ENCODE measurements around the gene PGPEP1. TPM values are rescaled to one million over a fixed set of nuclear protein-coding genes. Genes with fewer than 3 reads are reported as not detected.
"Not testable (repeated sequence)": the region's sequence is repeated elsewhere in the genome, so short reads cannot be mapped to it uniquely, and the experiment has no call there.

PGPEP1 gene
- polyA plus RNA-seq, 1 of the 3 experiments (the other 2 are of a cell fraction) = 13.8 TPM

DNA sequence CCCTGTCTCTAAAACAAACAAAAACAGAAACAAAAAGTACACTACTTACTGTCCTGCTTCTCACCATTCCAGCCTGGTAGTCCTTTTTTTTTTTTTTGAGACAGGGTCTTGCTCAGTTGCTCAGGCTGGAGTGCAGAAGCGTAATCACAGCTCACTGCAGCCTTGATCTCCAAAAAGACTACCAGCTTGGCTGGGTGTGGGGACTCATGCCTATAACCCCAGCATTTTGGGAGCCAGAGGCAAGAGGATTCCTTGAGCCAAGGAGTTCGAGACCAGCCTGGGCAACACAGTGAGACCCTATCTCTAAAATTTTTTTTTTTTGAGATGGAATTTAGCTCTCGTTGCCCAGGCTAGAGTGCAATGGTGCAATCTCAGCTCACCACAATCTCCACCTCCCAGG lies 40.4 kb downstream of the PGPEP1 start:
- no peak overlapping the region for H3K27ac ChIP-seq (ENCODE audit: low read depth in 2 of 2, low read length in 1 of 2)

DNA sequence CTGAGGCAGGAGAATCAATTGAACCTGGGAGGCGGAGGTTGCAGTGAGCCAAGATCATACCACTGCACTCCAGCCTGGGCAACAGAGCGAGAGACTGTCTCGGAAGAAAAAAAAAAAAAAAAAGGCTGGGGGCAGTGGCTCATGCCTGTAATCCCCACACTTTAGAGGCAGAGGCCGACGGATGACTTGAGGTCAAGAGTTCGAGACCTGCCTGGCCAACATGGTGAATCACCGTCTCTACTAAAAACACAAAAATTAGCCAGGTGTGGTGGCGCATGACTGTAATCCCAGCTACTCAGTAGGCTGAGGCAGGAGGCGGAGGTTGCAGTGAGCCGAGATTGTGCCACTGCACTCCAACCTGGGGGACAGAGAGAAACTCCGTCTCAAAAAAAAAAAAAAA lies 43.2 kb downstream of the PGPEP1 start:
- 92% methylated on average over 11 of the region's 11 CpGs for WGBS (ENCODE audit: low lambda C conversion rate)
- H3K79me2 ChIP-seq (ENCODE audit: insufficient read depth); H3K9me2 ChIP-seq; H3K27ac ChIP-seq (ENCODE audit: low read depth in 2 of 2, low read length in 1 of 2); DNase-seq; H3K4me1 ChIP-seq (ENCODE audit: control insufficient read depth in 1 of 2, insufficient read depth in 2 of 2, low read depth in 1 of 2, low read length in 1 of 2); H3K36me3 ChIP-seq (replicated peaks in 1 of 2; ENCODE audit: control insufficient read depth in 1 of 2, insufficient read depth in 2 of 2, low read length in 1 of 2); H3K9ac ChIP-seq; H3K9me3 ChIP-seq; H3K27me3 ChIP-seq (ENCODE audit: insufficient read depth); H2AFZ ChIP-seq (ENCODE audit: low read depth); H3K4me2 ChIP-seq; POLR2A ChIA-PET; H3K4me3 ChIP-seq (ENCODE audit: low read depth in 2 of 2, low read length in 1 of 2); H4K20me1 ChIP-seq (ENCODE audit: insufficient read depth): not testable (repeated sequence)
- peaks cover 10% of the 10 kb centered on the region for H3F3A ChIP-seq (replicated peaks; ENCODE audit: insufficient read depth)
- CTCF ChIA-PET = interaction anchor here (0.9 to 8.6 kb wide), 3 partner anchors 21 to 34 kb away, joined by 3 to 83 read pairs (median 22); no protein-coding TSS in a partner anchor

More for the DNA sequence above, 40.4 kb downstream of the PGPEP1 start:
- Histone ChIP-seq H3K4me1 (ENCODE audit: control insufficient read depth in 1 of 2, insufficient read depth in 2 of 2, low read depth in 1 of 2, low read length in 1 of 2) (peaks cover 0 to 8% of the 10 kb centered on the region in 2 experiments; a peak in 2 of 4 replicates), H3K4me2 (no peak overlapping the region), H4K20me1 (ENCODE audit: insufficient read depth) (no peaks in the 10 kb centered on the region), H3K4me3 (ENCODE audit: low read depth in 2 of 2, low read length in 1 of 2) (no peak overlapping the region), H3K36me3 (replicated peaks in 1 of 2; ENCODE audit: control insufficient read depth in 1 of 2, insufficient read depth in 2 of 2, low read length in 1 of 2) (no peaks in the 10 kb centered on the region), H3F3A (replicated peaks; ENCODE audit: insufficient read depth) (peaks cover 24% of the 10 kb centered on the region), H3K9ac (no peak overlapping the region), H3K9me3 (no peaks in the 10 kb centered on the region), H3K79me2 (ENCODE audit: insufficient read depth) (no peaks in the 10 kb centered on the region), H3K9me2 (no peaks in the 10 kb centered on the region), H2AFZ (ENCODE audit: low read depth) (no peak overlapping the region), H3K27me3 (ENCODE audit: insufficient read depth) (no peaks in the 10 kb centered on the region)
- 96% methylated on average over 3 of the region's 3 CpGs for WGBS (ENCODE audit: low lambda C conversion rate)
- CTCF ChIA-PET = interaction anchor here (0.6 to 4.2 kb wide), 6 partner anchors 8 to 458 kb away, joined by 3 to 22 read pairs (median 9); no protein-coding TSS in a partner anchor
- POLR2A ChIA-PET = interaction anchor here (1.3 kb wide), 1 partner anchor 16 kb away, joined by 4 read pairs; no protein-coding TSS in a partner anchor
- DNase-seq = no peak
- TF ChIP-seq CTCF (IDR thresholded peaks at IDR 0.05) = no peak
- no peak for TF ChIP-seq RAD21 (IDR thresholded peaks at IDR 0.05; ENCODE audit: low read length)
- TF ChIP-seq EZH2phosphoT487 (IDR thresholded peaks at IDR 0.05; ENCODE audit: borderline replicate concordance, low read depth) = no peak
- TF ChIP-seq EP300 (IDR thresholded peaks at IDR 0.05; ENCODE audit: borderline replicate concordance in 1 of 2, low read depth in 1 of 2, low read length in 1 of 2) = no peak
- no peak for TF ChIP-seq MAX (IDR thresholded peaks at IDR 0.05; ENCODE audit: low read depth)
- TF ChIP-seq ELF1 (IDR thresholded peaks at IDR 0.05) = no peak
- TF ChIP-seq CHD2 (IDR thresholded peaks at IDR 0.05; ENCODE audit: low read length, partially characterized antibody) = no peak
- no peak for TF ChIP-seq YY1 (IDR thresholded peaks at IDR 0.05; ENCODE audit: low read depth)
- no peak for TF ChIP-seq RFX5 (IDR thresholded peaks at IDR 0.05; ENCODE audit: low read length)

DNA sequence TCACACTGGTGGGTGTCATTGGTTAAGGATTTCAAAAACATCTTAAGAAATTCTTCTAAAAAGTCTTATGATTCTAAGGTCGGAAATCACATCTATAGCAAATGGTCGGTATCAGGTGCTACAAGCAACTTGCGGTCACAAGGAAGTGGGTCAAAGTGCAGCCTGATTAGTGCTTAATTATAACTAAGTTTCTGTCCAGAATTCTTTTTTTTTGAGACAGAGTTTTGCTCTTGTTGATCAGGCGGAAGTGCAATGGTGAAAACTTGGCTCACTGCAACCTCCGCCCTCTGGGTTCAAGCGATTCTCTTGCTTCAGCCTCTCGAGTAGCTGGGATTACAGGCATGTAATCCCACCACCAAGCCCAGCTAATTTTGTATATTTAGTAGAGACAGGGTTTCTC lies 44.4 kb downstream of the PGPEP1 start:
- H3K9me3 ChIP-seq = no peaks in the 10 kb centered on the region
- no peak for DNase-seq
- no peak overlapping the region for H2AFZ ChIP-seq (ENCODE audit: low read depth)
- H3F3A ChIP-seq (replicated peaks; ENCODE audit: insufficient read depth) = peaks cover 18% of the 10 kb centered on the region
- TF ChIP-seq NRF1 (IDR thresholded peaks at IDR 0.05; ENCODE audit: low read depth, low read length) (no peak), MEF2A (IDR thresholded peaks at IDR 0.05; ENCODE audit: borderline replicate concordance, low read depth) (no peak), GATA2 (CRISPR knock-in tag; IDR thresholded peaks at IDR 0.05) (no peak), CTCF (IDR thresholded peaks at IDR 0.05) (no peak), FOXJ3 (CRISPR knock-in tag; IDR thresholded peaks at IDR 0.05) (no peak), YY1 (IDR thresholded peaks at IDR 0.05; ENCODE audit: low read depth) (no peak)
- no peak overlapping the region for H3K9ac ChIP-seq
- peaks cover 9% of the 10 kb centered on the region for H3K79me2 ChIP-seq (ENCODE audit: insufficient read depth)
- CTCF ChIA-PET = interaction anchor here (8.6 kb wide), 1 partner anchor 35 kb away, joined by 83 read pairs; no protein-coding TSS in a partner anchor
- no peak overlapping the region for H3K4me3 ChIP-seq (ENCODE audit: low read depth in 2 of 2, low read length in 1 of 2)
- no peaks in the 10 kb centered on the region for H3K9me2 ChIP-seq
- peaks cover 8 to 9% of the 10 kb centered on the region in 2 experiments; a peak in 2 of 4 replicates for H3K4me1 ChIP-seq (ENCODE audit: control insufficient read depth in 1 of 2, insufficient read depth in 2 of 2, low read depth in 1 of 2, low read length in 1 of 2)
- POLR2A ChIA-PET = no interaction called here
- H3K27me3 ChIP-seq (ENCODE audit: insufficient read depth) = no peaks in the 10 kb centered on the region
- peaks cover 3 to 4% of the 10 kb centered on the region in 2 experiments for H3K36me3 ChIP-seq (replicated peaks in 1 of 2; ENCODE audit: control insufficient read depth in 1 of 2, insufficient read depth in 2 of 2, low read length in 1 of 2)
- WGBS (ENCODE audit: low lambda C conversion rate) = 97% methylated on average over 7 of the region's 7 CpGs
- no peak overlapping the region for H3K4me2 ChIP-seq
- H3K27ac ChIP-seq (ENCODE audit: low read depth in 2 of 2, low read length in 1 of 2) = no peak overlapping the region
- H4K20me1 ChIP-seq (ENCODE audit: insufficient read depth) = no peaks in the 10 kb centered on the region; the same call in 1 of the 2 replicates

Measured in SK-N-SH (cell line).